Fibroblast of skin of right quadriceps (primary cell): Measurements from ENCODE around the gene CNDP1.
"Not testable (repeated sequence)": the region's sequence is repeated elsewhere in the genome, so short reads cannot be mapped to it uniquely, and the experiment has no call there.

Experiments used
- DNase-seq: peaks from one replicate; pipeline ENCODE4 v3.0.0-alpha.2; 2013

Gene CNDP1

GRCh38 chr18:74549591-74550104 lies 15.3 kb downstream of the CNDP1 start:
- DNase-seq: no peak

GRCh38 chr18:74550886-74551285 lies 16.6 kb downstream of the CNDP1 start:
- no peak for DNase-seq

GRCh38 chr18:74551452-74551851 lies 17.2 kb downstream of the CNDP1 start:
- DNase-seq: no peak

GRCh38 chr18:74551936-74552555 lies 17.7 kb downstream of the CNDP1 start:
- DNase-seq: peak; percentile 72

GRCh38 chr18:74556126-74556525 lies 21.8 kb downstream of the CNDP1 start:
- no peak for DNase-seq

- no peak for DNase-seq
Observed at GRCh38 chr18:74558096-74558495, 23.8 kb downstream of the CNDP1 start.

GRCh38 chr18:74562131-74562730 lies 27.9 kb downstream of the CNDP1 start:
- DNase-seq: no peak

GRCh38 chr18:74562775-74563174 lies 28.5 kb downstream of the CNDP1 start:
- no peak for DNase-seq

GRCh38 chr18:74563999-74564398 lies 29.7 kb downstream of the CNDP1 start:
- DNase-seq: no peak

- DNase-seq: not testable (repeated sequence)
Observed at GRCh38 chr18:74565164-74565563, 30.9 kb downstream of the CNDP1 start.

GRCh38 chr18:74565993-74566392 lies 31.7 kb downstream of the CNDP1 start:
- DNase-seq: not testable (repeated sequence)

GRCh38 chr18:74567822-74568221 lies 33.5 kb downstream of the CNDP1 start:
- no peak for DNase-seq

GRCh38 chr18:74569401-74569800 lies 35.1 kb downstream of the CNDP1 start:
- DNase-seq: no peak

- DNase-seq: no peak
Observed at GRCh38 chr18:74570266-74570665, 36.0 kb downstream of the CNDP1 start.

GRCh38 chr18:74571895-74572680 lies 37.8 kb downstream of the CNDP1 start:
- DNase-seq: no peak

GRCh38 chr18:74573053-74573452 lies 38.8 kb downstream of the CNDP1 start:
- DNase-seq: no peak

GRCh38 chr18:74574916-74575315 lies 40.6 kb downstream of the CNDP1 start:
- no peak for DNase-seq

GRCh38 chr18:74577019-74577418 lies 42.7 kb downstream of the CNDP1 start:
- no peak for DNase-seq

- DNase-seq: no peak
Observed at GRCh38 chr18:74579496-74580065, 45.3 kb downstream of the CNDP1 start.

- DNase-seq: no peak
Observed at GRCh38 chr18:74582642-74583041, 48.3 kb downstream of the CNDP1 start.

GRCh38 chr18:74587441-74587840 lies 53.1 kb downstream of the CNDP1 start:
- no peak for DNase-seq

GRCh38 chr18:74589021-74589420 lies 54.7 kb downstream of the CNDP1 start:
- no peak for DNase-seq

GRCh38 chr18:74589811-74590210 lies 55.5 kb downstream of the CNDP1 start:
- DNase-seq: no peak

GRCh38 chr18:74590671-74591070 lies 56.4 kb downstream of the CNDP1 start:
- no peak for DNase-seq
